Spleen (tissue), 7 donors: ENCODE measurements around the gene TMEM119.

ENCODE experiments used
- POLR2A ChIP-seq, 3 donors: fragments of 450-650 bp; IDR thresholded peaks; one replicate each; pipeline ENCODE4 v1.5.1; 2017; ENCODE audit warnings: antibody characterized with exemption in 3 of 3, mild to moderate bottlenecking in 1 of 3
- POLR2AphosphoS5 ChIP-seq, 3 donors: sonication (generic); formaldehyde crosslinking; IDR thresholded peaks; one replicate each; pipeline ENCODE4 v1.5.1; 2017; ENCODE audit warnings: antibody characterized with exemption in 3 of 3
- TF ChIP-seq, protein P1 (sequence below), 11 experiments: fragments of 200-600 bp in 7 of 11; fragments of 450-650 bp in 4 of 11; sonication (generic) in 4 of 11; IDR thresholded peaks in 8 of 11; conservative IDR thresholded peaks in 3 of 11; 1 replicate in 7 of 11; 2 replicates in 4 of 11; pipeline versions ENCODE4 v1.4.0 to v1.8.0; 2016 to 2021; ENCODE audit warnings: antibody characterized with exemption in 11 of 11, inconsistent platforms in 4 of 11, mild to moderate bottlenecking in 1 of 11
- donor health status: DM: no; HTN: no; CAD: no; lungs with moderate emphysema.
- donor health status: DM: no; HTN: no; CAD: no.
- donor health status: DM: no; HTN: no; CAD: no.

GRCh38 chr12:108644811-108645120, 46.9 kb upstream of the TMEM119 start:
- TF ChIP-seq, protein P1, sequence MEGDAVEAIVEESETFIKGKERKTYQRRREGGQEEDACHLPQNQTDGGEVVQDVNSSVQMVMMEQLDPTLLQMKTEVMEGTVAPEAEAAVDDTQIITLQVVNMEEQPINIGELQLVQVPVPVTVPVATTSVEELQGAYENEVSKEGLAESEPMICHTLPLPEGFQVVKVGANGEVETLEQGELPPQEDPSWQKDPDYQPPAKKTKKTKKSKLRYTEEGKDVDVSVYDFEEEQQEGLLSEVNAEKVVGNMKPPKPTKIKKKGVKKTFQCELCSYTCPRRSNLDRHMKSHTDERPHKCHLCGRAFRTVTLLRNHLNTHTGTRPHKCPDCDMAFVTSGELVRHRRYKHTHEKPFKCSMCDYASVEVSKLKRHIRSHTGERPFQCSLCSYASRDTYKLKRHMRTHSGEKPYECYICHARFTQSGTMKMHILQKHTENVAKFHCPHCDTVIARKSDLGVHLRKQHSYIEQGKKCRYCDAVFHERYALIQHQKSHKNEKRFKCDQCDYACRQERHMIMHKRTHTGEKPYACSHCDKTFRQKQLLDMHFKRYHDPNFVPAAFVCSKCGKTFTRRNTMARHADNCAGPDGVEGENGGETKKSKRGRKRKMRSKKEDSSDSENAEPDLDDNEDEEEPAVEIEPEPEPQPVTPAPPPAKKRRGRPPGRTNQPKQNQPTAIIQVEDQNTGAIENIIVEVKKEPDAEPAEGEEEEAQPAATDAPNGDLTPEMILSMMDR (IDR thresholded peaks at IDR 0.05 in 8 of 11, conservative IDR thresholded peaks at IDR 0.05 in 3 of 11), result no peak
- TF ChIP-seq POLR2AphosphoS5 (IDR thresholded peaks at IDR 0.05) (no peak), POLR2A (IDR thresholded peaks at IDR 0.05) (no peak)
